GM10248 (cell line): ENCODE results near the gene GTPBP4.

ENCODE experiments used
- CTCF ChIA-PET: fragments of 300-600 bp; sonication (Branson Sonifier 250); formaldehyde crosslinking; extraction: SDS; loops from one replicate; lab custom pipeline; 2021; ENCODE audit warnings: antibody characterized with exemption; lab: Yijun Ruan, JAX
- POLR2A ChIA-PET: fragments of 350-650 bp; sonication (Branson Sonifier 250); formaldehyde crosslinking; extraction: SDS; loops from one replicate; lab custom pipeline; 2020; ENCODE audit warnings: antibody characterized with exemption; lab: Yijun Ruan, JAX
- DNase-seq: peaks from one replicate; pipeline ENCODE4 v3.0.0; 2012; ENCODE audit errors: extremely low spot score
- CTCF ChIP-seq: IDR thresholded peaks from 2 replicates; pipeline ENCODE4 v1.5.1; 2012; ENCODE audit warnings: mild to moderate bottlenecking, low read depth; ENCODE audit errors: extremely low read depth, missing control alignments, control extremely low read depth

GTPBP4 gene

GRCh38 chr10:947051-947450 lies 41.2 kb upstream of the GTPBP4 start:
- POLR2A ChIA-PET, result no interaction called here
- no peak for TF ChIP-seq CTCF
- DNase-seq, result no peak
- CTCF ChIA-PET, result no interaction called here

GRCh38 chr10:947881-948280 lies 40.4 kb upstream of the GTPBP4 start:
- ChIA-PET POLR2A (no interaction called here), CTCF (no interaction called here)
- DNase-seq, result no peak
- TF ChIP-seq CTCF, result no peak

GRCh38 chr10:948347-948746 lies 39.9 kb upstream of the GTPBP4 start:
- no peak for TF ChIP-seq CTCF
- ChIA-PET CTCF (no interaction called here), POLR2A (no interaction called here)
- no peak for DNase-seq

- ChIA-PET POLR2A (no interaction called here), CTCF (no interaction called here)
- no peak for DNase-seq
- no peak for TF ChIP-seq CTCF
These were observed 38.8 kb upstream of the GTPBP4 start for GRCh38 chr10:949446-949845.

- no peak for TF ChIP-seq CTCF
- ChIA-PET POLR2A (no interaction called here), CTCF (interaction anchor here (1.0 kb wide), 1 partner anchor 14 kb away, joined by 3 read pairs; no protein-coding TSS in a partner anchor)
These were observed 34.4 kb upstream of the GTPBP4 start for GRCh38 chr10:953836-954235.

GRCh38 chr10:954396-954795 lies 33.8 kb upstream of the GTPBP4 start:
- ChIA-PET CTCF (interaction anchor here (1.0 kb wide), 1 partner anchor 15 kb away, joined by 3 read pairs; no protein-coding TSS in a partner anchor), POLR2A (no interaction called here)
- TF ChIP-seq CTCF, result no peak
- no peak for DNase-seq

More at GRCh38 chr10:953836-954235, 34.4 kb upstream of the GTPBP4 start:
- DNase-seq, result no peak
